ENCODE results near the gene CHRNG.

DNA sequence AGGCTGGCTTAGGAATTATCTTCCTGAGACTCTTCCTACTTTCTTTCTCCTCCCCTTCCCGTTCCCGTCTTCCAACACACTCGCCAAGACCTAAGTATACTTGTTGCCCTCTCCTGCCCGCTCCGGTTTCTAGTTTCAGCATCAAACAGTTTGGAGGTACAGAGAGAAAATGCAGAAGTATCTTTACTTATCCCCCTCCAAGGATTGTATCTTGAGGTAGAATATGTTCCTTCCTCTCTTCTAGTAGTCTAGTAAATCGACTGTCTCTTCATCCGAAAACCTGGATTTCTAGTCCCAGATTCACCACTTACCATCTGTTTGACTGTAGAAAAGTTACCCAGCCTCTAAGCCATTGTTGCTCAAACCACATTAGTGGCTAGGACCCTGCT, 11.8 kb downstream of the CHRNG start:
- TF ChIP-seq, protein P1, sequence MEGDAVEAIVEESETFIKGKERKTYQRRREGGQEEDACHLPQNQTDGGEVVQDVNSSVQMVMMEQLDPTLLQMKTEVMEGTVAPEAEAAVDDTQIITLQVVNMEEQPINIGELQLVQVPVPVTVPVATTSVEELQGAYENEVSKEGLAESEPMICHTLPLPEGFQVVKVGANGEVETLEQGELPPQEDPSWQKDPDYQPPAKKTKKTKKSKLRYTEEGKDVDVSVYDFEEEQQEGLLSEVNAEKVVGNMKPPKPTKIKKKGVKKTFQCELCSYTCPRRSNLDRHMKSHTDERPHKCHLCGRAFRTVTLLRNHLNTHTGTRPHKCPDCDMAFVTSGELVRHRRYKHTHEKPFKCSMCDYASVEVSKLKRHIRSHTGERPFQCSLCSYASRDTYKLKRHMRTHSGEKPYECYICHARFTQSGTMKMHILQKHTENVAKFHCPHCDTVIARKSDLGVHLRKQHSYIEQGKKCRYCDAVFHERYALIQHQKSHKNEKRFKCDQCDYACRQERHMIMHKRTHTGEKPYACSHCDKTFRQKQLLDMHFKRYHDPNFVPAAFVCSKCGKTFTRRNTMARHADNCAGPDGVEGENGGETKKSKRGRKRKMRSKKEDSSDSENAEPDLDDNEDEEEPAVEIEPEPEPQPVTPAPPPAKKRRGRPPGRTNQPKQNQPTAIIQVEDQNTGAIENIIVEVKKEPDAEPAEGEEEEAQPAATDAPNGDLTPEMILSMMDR (conservative IDR thresholded peaks at IDR 0.05): no peak
- TF ChIP-seq ZFX (IDR thresholded peaks at IDR 0.05): no peak
